GM19023 (cell line): ENCODE data around the gene XPR1.
A peak's percentile ranks its signal among the peaks of the same experiment; 100 is the strongest.

Experiments
- ATAC-seq: cut with Tn5 transposase; IDR thresholded peaks from one replicate; pipeline ENCODE4 v1.9.1; 2021; ENCODE audit warnings: mild to moderate bottlenecking, moderate library complexity; ENCODE audit not compliant: unreplicated experiment

Gene XPR1

GRCh38 chr1:180927348-180927747 lies 295.5 kb downstream of the XPR1 start:
- no peak for ATAC-seq

GRCh38 chr1:180927841-180928240 lies 296.0 kb downstream of the XPR1 start:
- no peak for ATAC-seq

- no peak for ATAC-seq
Observed at GRCh38 chr1:180928331-180929230, 296.8 kb downstream of the XPR1 start.

- ATAC-seq: no peak
Observed at GRCh38 chr1:180929389-180929788, 297.6 kb downstream of the XPR1 start.

- no peak for ATAC-seq
Observed at GRCh38 chr1:180930687-180931086, 298.9 kb downstream of the XPR1 start.

GRCh38 chr1:180931529-180931928 lies 299.7 kb downstream of the XPR1 start:
- no peak for ATAC-seq

GRCh38 chr1:180932378-180932777 lies 300.6 kb downstream of the XPR1 start:
- no peak for ATAC-seq

GRCh38 chr1:180933141-180933540 lies 301.3 kb downstream of the XPR1 start:
- no peak for ATAC-seq

GRCh38 chr1:180934563-180934962 lies 302.7 kb downstream of the XPR1 start:
- no peak for ATAC-seq

- ATAC-seq: peak; percentile 44
Observed at GRCh38 chr1:180935326-180936109, 303.7 kb downstream of the XPR1 start.

- no peak for ATAC-seq
Observed at GRCh38 chr1:180936110-180937011, 304.5 kb downstream of the XPR1 start.

- no peak for ATAC-seq
Observed at GRCh38 chr1:180937012-180937372, 305.2 kb downstream of the XPR1 start.

- ATAC-seq: no peak
Observed at GRCh38 chr1:180937624-180938225, 305.9 kb downstream of the XPR1 start.

GRCh38 chr1:180939073-180939710 lies 307.4 kb downstream of the XPR1 start:
- no peak for ATAC-seq

GRCh38 chr1:180939711-180940103 lies 307.9 kb downstream of the XPR1 start:
- ATAC-seq: no peak
